IMR-90 (cell line): ENCODE results near the gene SELENOO. TPM values are rescaled to one million over a fixed set of nuclear protein-coding genes. Genes with fewer than 3 reads are reported as not detected.

Experiments used
- ATAC-seq: fragments of 200-7000 bp; cut with Tn5 transposase; 2 replicates; pipeline ENCODE4 v1.9.1; 2020; ENCODE audit warnings: low read depth, mild to moderate bottlenecking, moderate library complexity
- BruUV-seq: library from RNA; stranded (reverse); fragments of 400-500 nt; replicated peaks from 2 replicates; lab custom pipeline; 2021; lab: Mats Ljungman, UMichigan
- CTCF ChIA-PET: fragments of 300-600 bp; formaldehyde crosslinking; extraction: SDS; loops from one replicate; lab custom pipeline; 2021; ENCODE audit warnings: antibody characterized with exemption; lab: Yijun Ruan, JAX
- POLR2A ChIA-PET: fragments of 300-600 bp; sonication (Branson Sonifier 250); formaldehyde crosslinking; loops from one replicate; lab custom pipeline; 2022; ENCODE audit warnings: antibody characterized with exemption; ENCODE audit not compliant: unreplicated experiment; lab: Charles Lee
- DNase-seq: peaks from one replicate; pipeline ENCODE4 v3.0.0; 2013
- H2AFZ ChIP-seq: replicated peaks from 2 replicates; pipeline ENCODE3; 2013; ENCODE audit warnings: low read length, mild to moderate bottlenecking; ENCODE audit not compliant: poor library complexity
- H2AK5ac ChIP-seq: 2 replicates; pipeline ENCODE4 v1.6.1; 2013; ENCODE audit warnings: low read depth, low read length, inconsistent platforms
- H2AK9ac ChIP-seq: replicated peaks from 2 replicates; pipeline ENCODE3; 2013; ENCODE audit warnings: mild to moderate bottlenecking, low read depth, low read length, moderate library complexity; ENCODE audit not compliant: poor library complexity
- H2BK120ac ChIP-seq: 2 replicates; pipeline ENCODE4 v1.6.1; 2013; ENCODE audit warnings: low read depth, low read length, inconsistent platforms
- H2BK15ac ChIP-seq: 3 replicates; pipeline ENCODE4 v1.6.1; 2013; ENCODE audit warnings: low read depth, low read length, inconsistent platforms
- H2BK20ac ChIP-seq: 2 replicates; pipeline ENCODE4 v1.6.1; 2013; ENCODE audit warnings: low read depth, mild to moderate bottlenecking, inconsistent platforms, low read length, moderate library complexity
- H2BK5ac ChIP-seq: 2 replicates; pipeline ENCODE4 v1.6.1; 2013; ENCODE audit warnings: mild to moderate bottlenecking, low read depth, low read length, inconsistent platforms; ENCODE audit not compliant: poor library complexity, severe bottlenecking
- H3K14ac ChIP-seq: replicated peaks from 2 replicates; pipeline ENCODE4 v1.6.1; 2013; ENCODE audit warnings: low read depth, low read length, inconsistent platforms
- H3K18ac ChIP-seq: 2 replicates; pipeline ENCODE4 v1.6.1; 2013; ENCODE audit warnings: low read depth, low read length, control low read depth
- H3K23ac ChIP-seq: 2 replicates; pipeline ENCODE4 v1.6.1; 2013; ENCODE audit warnings: low read depth, low read length, inconsistent platforms
- H3K27ac ChIP-seq: 2 replicates; pipeline ENCODE4 v1.5.1; 2013; ENCODE audit warnings: mild to moderate bottlenecking, control low read depth, low read length; ENCODE audit not compliant: insufficient read depth
- H3K27me3 ChIP-seq: 2 replicates; pipeline ENCODE4 v1.6.1; 2013; ENCODE audit warnings: low read length; ENCODE audit not compliant: control insufficient read depth, insufficient read depth
- H3K36me3 ChIP-seq: 2 replicates; pipeline ENCODE4 v1.6.1; 2013; ENCODE audit warnings: low read length, mixed read lengths; ENCODE audit not compliant: control insufficient read depth, insufficient read depth
- H3K4ac ChIP-seq: 2 replicates; pipeline ENCODE4 v1.6.1; 2013; ENCODE audit warnings: low read depth, low read length, inconsistent platforms
- H3K4me1 ChIP-seq: 2 replicates; pipeline ENCODE4 v1.6.1; 2013; ENCODE audit warnings: low read length, mixed read lengths; ENCODE audit not compliant: control insufficient read depth, insufficient read depth
- H3K4me2 ChIP-seq: 2 replicates; pipeline ENCODE4 v1.6.1; 2013; ENCODE audit warnings: low read depth, mild to moderate bottlenecking, control low read depth, low read length, moderate library complexity
- H3K4me3 ChIP-seq: 2 replicates; pipeline ENCODE4 v1.5.1; 2013; ENCODE audit warnings: low read depth, mild to moderate bottlenecking, control low read depth, low read length, moderate library complexity; ENCODE audit not compliant: insufficient read depth
- H3K56ac ChIP-seq: 2 replicates; pipeline ENCODE4 v1.6.1; 2013; ENCODE audit warnings: low read length, inconsistent platforms; ENCODE audit not compliant: insufficient read depth; ENCODE audit errors: extremely low read depth
- H3K79me1 ChIP-seq, 2 experiments: 2 replicates each; pipeline ENCODE4 v1.6.1; 2013; ENCODE audit warnings: low read length in 2 of 2, inconsistent platforms in 1 of 2, low read depth in 1 of 2
- H3K9ac ChIP-seq: 2 replicates; pipeline ENCODE4 v1.6.1; 2013; ENCODE audit warnings: low read depth, low read length, control low read depth
- H3K9me1 ChIP-seq: 2 replicates; pipeline ENCODE4 v1.6.1; 2013; ENCODE audit warnings: low read length, inconsistent platforms; ENCODE audit not compliant: insufficient read depth
- H3K9me3 ChIP-seq: 2 replicates; pipeline ENCODE4 v1.6.1; 2013; ENCODE audit warnings: low read length; ENCODE audit not compliant: control insufficient read depth, insufficient read depth
- H4K20me1 ChIP-seq: 2 replicates; pipeline ENCODE4 v1.6.1; 2013; ENCODE audit warnings: low read length, inconsistent platforms; ENCODE audit not compliant: insufficient read depth
- H4K5ac ChIP-seq: 2 replicates; pipeline ENCODE4 v1.6.1; 2013; ENCODE audit warnings: mild to moderate bottlenecking, low read depth, low read length, control low read depth
- H4K8ac ChIP-seq, 2 experiments: 2 replicates each; pipeline ENCODE4 v1.6.1; 2013; ENCODE audit warnings: low read depth in 2 of 2, low read length in 2 of 2, control low read depth in 1 of 2, inconsistent platforms in 1 of 2
- H4K91ac ChIP-seq: 2 replicates; pipeline ENCODE4 v1.6.1; 2013; ENCODE audit warnings: low read depth, low read length, inconsistent platforms; ENCODE audit not compliant: insufficient read depth
- BHLHE40 ChIP-seq: fragments of 150-350 bp; IDR thresholded peaks from 2 replicates; pipeline ENCODE4 v1.6.1; 2016; ENCODE audit warnings: mild to moderate bottlenecking, low read depth, low read length
- CEBPB ChIP-seq: IDR thresholded peaks from 2 replicates; pipeline ENCODE4 v1.6.1; 2012; ENCODE audit warnings: low read depth, low read length, improper control_type of control experiment
- FOS ChIP-seq: fragments of 150-350 bp; IDR thresholded peaks from 2 replicates; pipeline ENCODE4 v1.6.1; 2016; ENCODE audit warnings: low read depth, low read length
- MAZ ChIP-seq: IDR thresholded peaks from 2 replicates; pipeline ENCODE4 v1.6.1; 2012; ENCODE audit warnings: low read depth, mild to moderate bottlenecking, low read length, improper control_type of control experiment, moderate library complexity, borderline replicate concordance
- POLR2A ChIP-seq: IDR thresholded peaks from 2 replicates; pipeline ENCODE4 v1.6.1; 2012; ENCODE audit warnings: mild to moderate bottlenecking, low read depth, low read length
- RAD21 ChIP-seq: IDR thresholded peaks from 2 replicates; pipeline ENCODE4 v1.6.1; 2012; ENCODE audit warnings: low read length, improper control_type of control experiment
- RFX5 ChIP-seq: IDR thresholded peaks from 2 replicates; pipeline ENCODE4 v1.8.0; 2012; ENCODE audit warnings: low read depth, mild to moderate bottlenecking, low read length, moderate library complexity
- SMC3 ChIP-seq: fragments of 150-350 bp; IDR thresholded peaks from 2 replicates; pipeline ENCODE4 v1.6.1; 2016; ENCODE audit warnings: low read depth, mild to moderate bottlenecking, antibody characterized with exemption, low read length, moderate library complexity
- WGBS, 2 experiments: methylation state at CpG; one replicate each; pipeline versions ENCODE4 v1.1.5 to v1.1.7; 2013; ENCODE audit warnings: missing lambda C conversion rate in 2 of 2; ENCODE audit not compliant: insufficient read length in 1 of 2; ENCODE audit errors: extremely low coverage in 2 of 2; 5-methylcytosine and 5-hydroxymethylcytosine counted together
- dilution Hi-C: fragments of 300-500 bp; cut with HindIII; formaldehyde crosslinking; loops from one replicate; pipeline ENCODE4 v1.14.3; 2018; ENCODE audit warnings: low sequenced_read_pairs; ENCODE audit not compliant: unreplicated experiment
- in situ Hi-C: fragments of 300-500 bp; cut with MboI; formaldehyde crosslinking; loops from 3 replicates; pipeline ENCODE4 v1.14.3; 2019; ENCODE audit warnings: low sequenced_read_pairs, inconsistent platforms, mixed read lengths
- intact Hi-C: fragments of 100-400 bp; cut with micrococcal nuclease; formaldehyde crosslinking; loops from 2 replicates; pipeline ENCODE4 v1.10.0; 2022
- polyA plus RNA-seq, 3 experiments: library from polyadenylated mRNA; depleted of rRNA; stranded (reverse); fragments of >200 nt; gene quantifications; 2 replicates each; pipeline ENCODE4 v1.2.3, GENCODE V29; 2012; ENCODE audit warnings: low replicate concordance in 1 of 3
- total RNA-seq: library from RNA; depleted of rRNA; stranded (reverse); fragments of >200 nt; gene quantifications from 2 replicates; pipeline ENCODE4 v1.2.3, GENCODE V29; 2012
- TF ChIP-seq, protein P1 (sequence below): fragments of 150-350 bp; IDR thresholded peaks from 2 replicates; pipeline ENCODE4 v1.6.1; 2017; ENCODE audit warnings: mild to moderate bottlenecking, antibody characterized with exemption, low read length, low read depth
- TF ChIP-seq, protein P2 (sequence below): fragments of 150-350 bp; IDR thresholded peaks from 2 replicates; pipeline ENCODE4 v1.6.1; 2016; ENCODE audit warnings: low read depth, mild to moderate bottlenecking, low read length, moderate library complexity, borderline replicate concordance

SELENOO gene
- total and polyA plus RNA-seq, 2 of the 4 experiments (the other 2 are of a cell fraction) = 10.4 to 21.4 TPM

DNA sequence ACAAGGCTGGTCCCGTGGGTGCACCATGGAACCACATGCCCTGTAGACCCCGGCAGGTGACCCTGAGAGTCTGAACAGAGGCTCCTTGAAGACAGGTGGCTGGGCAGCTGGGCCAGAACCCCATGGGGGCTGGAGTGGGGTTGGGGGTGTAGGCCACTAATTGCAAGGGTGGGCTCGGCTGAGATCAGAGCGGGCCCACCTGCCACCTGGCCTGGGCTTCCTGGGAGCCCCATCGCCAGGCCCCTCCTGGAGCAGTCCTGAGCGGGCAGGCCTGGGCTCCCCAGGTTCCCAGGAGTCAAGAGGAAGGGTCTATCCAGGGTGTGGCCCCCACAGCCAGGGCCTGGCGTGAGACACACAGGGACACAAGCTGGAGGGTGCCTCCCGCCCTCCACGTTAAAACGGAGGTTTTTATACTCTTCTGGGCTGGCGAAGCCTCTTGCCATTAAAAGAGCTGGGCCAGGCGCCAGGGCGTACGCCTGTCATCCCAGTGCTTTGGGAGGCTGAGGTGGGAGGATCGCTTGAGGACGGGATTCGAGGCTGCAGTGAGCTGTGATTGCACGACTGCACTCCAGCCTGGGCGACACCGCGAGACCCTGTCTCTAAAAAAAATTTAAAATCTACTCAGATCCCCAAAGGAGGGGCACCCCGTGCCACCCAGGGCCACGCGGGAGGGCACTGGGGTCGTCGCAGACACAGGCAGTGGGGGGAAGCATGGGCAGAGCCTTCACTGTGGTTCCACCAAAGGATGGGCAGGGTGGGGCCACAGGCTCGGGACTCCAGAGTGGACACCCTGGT, 19.9 kb upstream of the SELENOO start:
- Histone ChIP-seq H3K9me3 (no peaks in the 10 kb centered on the region), H3K27ac (no peak overlapping the region), H3K36me3 (peaks cover 2% of the 10 kb centered on the region; the same call in 1 of the 2 replicates), H3K56ac (no peak overlapping the region), H3K79me1 (peaks cover 0 to 4% of the 10 kb centered on the region in 2 experiments; a peak in 1 of 4 replicates), H3K9me1 (peaks cover 4% of the 10 kb centered on the region), H4K8ac (no peak overlapping the region), H3K14ac (no peak overlapping the region), H3K27me3 (no peaks in the 10 kb centered on the region; the same call in 1 of the 2 replicates), H4K5ac (no peak overlapping the region), H3K4me2 (no peak overlapping the region), H3K18ac (no peak overlapping the region), H2BK20ac (no peak overlapping the region), H3K4me3 (no peak overlapping the region), H3K4ac (no peak overlapping the region), H3K4me1 (peaks cover 9% of the 10 kb centered on the region), H2AK9ac (no peak overlapping the region), H2AFZ (no peak overlapping the region), H2BK15ac (no peak overlapping the region), H2AK5ac (no peak overlapping the region), H4K91ac (no peak overlapping the region), H3K23ac (no peak overlapping the region), H3K9ac (no peak overlapping the region), H2BK5ac (no peak overlapping the region), H4K20me1 (no peaks in the 10 kb centered on the region), H2BK120ac (no peak overlapping the region)
- POLR2A ChIA-PET = interaction anchor here (0.6 kb wide), 1 partner anchor 142 kb away, joined by 6 read pairs; no protein-coding TSS in a partner anchor
- TF ChIP-seq, protein P1, sequence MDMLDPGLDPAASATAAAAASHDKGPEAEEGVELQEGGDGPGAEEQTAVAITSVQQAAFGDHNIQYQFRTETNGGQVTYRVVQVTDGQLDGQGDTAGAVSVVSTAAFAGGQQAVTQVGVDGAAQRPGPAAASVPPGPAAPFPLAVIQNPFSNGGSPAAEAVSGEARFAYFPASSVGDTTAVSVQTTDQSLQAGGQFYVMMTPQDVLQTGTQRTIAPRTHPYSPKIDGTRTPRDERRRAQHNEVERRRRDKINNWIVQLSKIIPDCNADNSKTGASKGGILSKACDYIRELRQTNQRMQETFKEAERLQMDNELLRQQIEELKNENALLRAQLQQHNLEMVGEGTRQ = no peak
- TF ChIP-seq FOS (no peak), RFX5 (no peak), RAD21 (no peak), BHLHE40 (no peak), SMC3 (no peak), CEBPB (no peak), POLR2A (no peak), MAZ (no peak)
- TF ChIP-seq, protein P2, sequence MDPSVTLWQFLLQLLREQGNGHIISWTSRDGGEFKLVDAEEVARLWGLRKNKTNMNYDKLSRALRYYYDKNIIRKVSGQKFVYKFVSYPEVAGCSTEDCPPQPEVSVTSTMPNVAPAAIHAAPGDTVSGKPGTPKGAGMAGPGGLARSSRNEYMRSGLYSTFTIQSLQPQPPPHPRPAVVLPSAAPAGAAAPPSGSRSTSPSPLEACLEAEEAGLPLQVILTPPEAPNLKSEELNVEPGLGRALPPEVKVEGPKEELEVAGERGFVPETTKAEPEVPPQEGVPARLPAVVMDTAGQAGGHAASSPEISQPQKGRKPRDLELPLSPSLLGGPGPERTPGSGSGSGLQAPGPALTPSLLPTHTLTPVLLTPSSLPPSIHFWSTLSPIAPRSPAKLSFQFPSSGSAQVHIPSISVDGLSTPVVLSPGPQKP = no peak
- ATAC-seq (no peak), DNase-seq (no peak)
- CTCF ChIA-PET = no interaction called here
- no TSS peak for BruUV-seq
- intact Hi-C loops = no loop called here
- in situ Hi-C loops = no loop called here
- dilution Hi-C loops = no loop called here
- WGBS, 2 experiments = 82% methylated on average over 11 of the region's 27 CpGs; no CpG with 5 or more reads in 1 of the 2 experiments
